GM12872 (cell line): ENCODE measurements around the gene AGPAT3.

Experiments
- CTCF ChIP-seq: IDR thresholded peaks from 3 replicates; pipeline ENCODE4 v1.5.1; 2011; ENCODE audit warnings: low read depth, mild to moderate bottlenecking, low read length, moderate library complexity; ENCODE audit not compliant: insufficient read depth

AGPAT3 gene

DNA sequence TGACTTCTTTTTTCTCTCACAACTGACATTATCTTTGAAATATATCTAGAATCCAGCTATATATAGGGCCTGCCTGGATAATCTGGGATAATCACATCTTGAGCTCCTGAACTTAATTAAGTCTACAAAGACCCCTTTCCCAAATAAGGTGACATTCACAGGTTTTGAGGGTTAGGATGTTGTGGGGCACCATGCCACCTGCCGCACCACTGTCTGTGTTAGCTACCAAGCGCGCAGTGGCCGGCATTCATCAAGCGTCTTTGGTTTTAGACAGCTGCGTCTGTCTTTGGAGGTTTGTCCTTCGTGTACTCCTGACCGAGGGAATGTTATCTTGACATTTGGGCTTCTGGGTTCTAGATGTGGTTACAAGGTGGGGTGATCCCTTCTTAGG lies 154.5 kb downstream of the AGPAT3 start:
- no peak for TF ChIP-seq CTCF

- no peak for TF ChIP-seq CTCF
Observed at GRCh38 chr21:44020551-44020950, 155.5 kb downstream of the AGPAT3 start.

DNA sequence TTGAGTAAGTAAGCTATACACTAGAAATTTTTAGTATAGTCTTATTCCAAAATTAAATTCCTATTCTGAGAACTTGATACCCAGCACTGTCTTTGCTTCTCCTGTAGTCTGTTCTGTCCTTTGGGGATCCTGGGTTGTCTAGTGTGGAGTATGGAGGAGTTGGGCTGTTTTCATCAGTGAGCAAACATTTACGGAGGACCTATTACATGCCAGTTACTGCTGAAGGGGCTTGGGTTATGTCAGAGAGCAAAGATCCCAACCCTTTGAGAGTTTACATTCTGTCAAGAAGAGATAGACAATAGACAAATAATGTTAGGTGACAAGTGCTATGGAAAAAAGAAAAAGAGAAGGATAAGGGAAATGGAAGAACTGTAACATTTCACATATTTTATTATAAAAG lies 156.0 kb downstream of the AGPAT3 start:
- TF ChIP-seq CTCF = no peak

GRCh38 chr21:44024257-44024656 lies 159.2 kb downstream of the AGPAT3 start:
- TF ChIP-seq CTCF = no peak

DNA sequence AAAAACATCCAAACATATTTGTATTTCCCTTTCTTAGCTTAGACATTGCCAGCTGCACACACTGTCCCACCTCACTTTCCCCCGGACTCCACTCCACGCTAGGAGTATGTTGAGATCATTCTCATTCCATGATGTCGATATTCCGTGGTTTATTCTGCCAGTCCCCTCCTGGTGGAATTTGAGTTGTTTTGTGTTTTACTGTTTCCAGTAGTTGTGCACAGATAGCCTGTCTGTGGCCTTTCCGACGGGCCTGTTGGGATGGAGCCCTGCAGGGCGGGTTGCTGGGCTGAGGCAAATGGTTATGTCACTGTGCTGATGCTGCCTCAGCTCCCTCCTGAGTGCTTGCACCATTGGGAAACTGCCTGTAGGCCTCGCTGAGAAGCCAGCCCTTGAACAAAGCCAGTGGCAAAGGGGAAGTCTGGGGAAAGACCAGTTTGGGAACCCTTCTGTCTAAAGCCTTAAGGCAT lies 159.9 kb downstream of the AGPAT3 start:
- TF ChIP-seq CTCF = no peak

DNA sequence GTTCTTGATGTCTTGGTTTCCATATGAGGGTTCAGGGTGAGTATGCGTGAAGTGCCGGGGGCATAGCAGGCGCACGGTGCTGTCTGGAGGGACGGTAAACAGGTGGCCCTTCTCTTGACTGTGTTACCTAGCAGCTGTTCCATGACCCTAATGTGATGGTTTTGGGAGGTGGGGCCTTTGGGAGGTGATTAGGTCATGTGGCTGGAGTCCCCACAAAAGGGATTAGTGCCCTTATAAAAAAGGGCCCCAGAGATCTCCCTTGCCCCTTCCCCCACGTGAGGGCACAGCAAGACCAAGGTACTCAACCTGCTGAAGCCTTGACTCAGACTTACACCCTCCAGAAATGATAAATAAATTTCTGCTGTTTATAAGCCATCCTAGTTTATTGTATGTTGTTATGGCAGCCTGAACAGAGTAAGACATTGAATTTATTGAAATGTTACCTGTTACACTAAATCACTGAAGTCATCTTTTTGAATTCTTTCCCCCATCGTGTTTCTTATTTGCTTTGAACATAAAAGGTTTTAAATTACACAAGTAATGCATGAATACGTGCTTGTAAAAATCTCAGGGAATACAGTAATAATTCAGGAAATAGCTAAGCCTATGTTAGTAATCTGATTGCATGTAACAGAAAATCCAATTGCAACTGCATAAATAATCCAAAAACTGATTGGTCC lies 162.7 kb downstream of the AGPAT3 start:
- no peak for TF ChIP-seq CTCF

DNA sequence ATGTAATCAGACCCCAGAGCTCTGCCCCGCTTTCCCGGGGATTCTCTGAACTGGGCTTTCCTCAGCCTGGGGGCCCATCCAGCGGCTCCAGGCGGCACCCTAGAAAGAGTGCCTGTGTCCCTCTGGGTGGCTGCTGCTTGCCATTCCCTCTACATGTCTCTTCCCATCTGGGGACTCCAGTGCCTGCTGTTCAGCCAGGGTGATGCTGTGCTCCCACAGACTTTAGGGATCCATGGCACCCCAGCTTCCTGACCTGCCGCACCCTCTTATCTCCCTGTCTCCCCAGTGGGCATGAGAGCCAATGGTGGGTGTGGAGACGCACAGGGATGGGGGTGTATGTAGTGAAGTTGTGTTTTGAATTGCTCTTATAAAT lies 163.2 kb downstream of the AGPAT3 start:
- no peak for TF ChIP-seq CTCF
